Panc1 (cell line): ENCODE measurements around the gene SYT11. TPM values are rescaled to one million over a fixed set of nuclear protein-coding genes. Genes with fewer than 3 reads are reported as not detected.

Experiments used
- ATAC-seq: fragments of 200-7000 bp; cut with Tn5 transposase; 2 replicates; pipeline ENCODE4 v1.9.1; 2020; ENCODE audit warnings: mild to moderate bottlenecking, moderate library complexity
- BruUV-seq: library from RNA; stranded (reverse); fragments of 400-500 nt; replicated peaks from 2 replicates; lab custom pipeline; 2021; lab: Mats Ljungman, UMichigan
- CTCF ChIA-PET: fragments of 300-600 bp; sonication (Branson Sonifier 250); formaldehyde crosslinking; loops from one replicate; lab custom pipeline; 2022; ENCODE audit warnings: antibody characterized with exemption; lab: Charles Lee
- POLR2A ChIA-PET: fragments of 300-600 bp; sonication (Branson Sonifier 250); formaldehyde crosslinking; loops from one replicate; lab custom pipeline; 2022; ENCODE audit warnings: antibody characterized with exemption; lab: Charles Lee
- DNase-seq: peaks from one replicate; pipeline ENCODE4 v3.0.0-alpha.2; 2010; ENCODE audit warnings: low read depth, low spot score
- H3K27ac ChIP-seq: 2 replicates; pipeline ENCODE4 v1.5.1; 2011; ENCODE audit warnings: mild to moderate bottlenecking, low read length, inconsistent platforms
- H3K27me3 ChIP-seq: fragments of 200-500 bp; sonication (Bioruptor generic); 2 replicates; pipeline ENCODE4 v1.6.0; 2014; ENCODE audit warnings: low read length, inconsistent platforms; ENCODE audit not compliant: control insufficient read depth, insufficient read depth
- H3K36me3 ChIP-seq: fragments of 200-500 bp; sonication (Bioruptor generic); 2 replicates; pipeline ENCODE4 v1.5.1; 2014; ENCODE audit warnings: inconsistent platforms, mild to moderate bottlenecking, low read length, moderate library complexity; ENCODE audit not compliant: control insufficient read depth, insufficient read depth
- H3K4me1 ChIP-seq: 2 replicates; pipeline ENCODE4 v1.5.1; 2011; ENCODE audit warnings: inconsistent platforms, mild to moderate bottlenecking, low read length, moderate library complexity; ENCODE audit not compliant: control insufficient read depth, insufficient read depth
- H3K4me3 ChIP-seq, 2 experiments: 2 replicates each; pipeline ENCODE4 v1.5.1; 2011 to 2012; ENCODE audit warnings: low read depth in 2 of 2, low read length in 2 of 2, mild to moderate bottlenecking in 2 of 2, inconsistent platforms in 1 of 2, moderate library complexity in 1 of 2
- H3K9me3 ChIP-seq: fragments of 200-500 bp; sonication (Bioruptor generic); 2 replicates; pipeline ENCODE4 v1.5.1; 2014; ENCODE audit warnings: low read depth, mild to moderate bottlenecking, inconsistent platforms, low read length, moderate library complexity; ENCODE audit not compliant: control insufficient read depth, insufficient read depth
- POLR2AphosphoS5 ChIP-seq: IDR thresholded peaks from 2 replicates; pipeline ENCODE4 v1.6.1; 2012; ENCODE audit warnings: mild to moderate bottlenecking, low read depth, low read length, moderate library complexity
- SIN3A ChIP-seq: IDR thresholded peaks from 2 replicates; pipeline ENCODE4 v1.6.1; 2012; ENCODE audit warnings: low read depth, mild to moderate bottlenecking, low read length, moderate library complexity, borderline replicate concordance; ENCODE audit not compliant: insufficient read depth
- TCF7L2 ChIP-seq: IDR thresholded peaks from 2 replicates; pipeline ENCODE4 v1.6.1; 2011; ENCODE audit warnings: mild to moderate bottlenecking, low read depth, low read length, inconsistent platforms
- in situ Hi-C: cut with HindIII; loops from 2 replicates; pipeline ENCODE4 v1.10.0; 2016; ENCODE audit warnings: low sequenced_read_pairs, low pct_unique_long_range_greater_than_20kb
- intact Hi-C: fragments of 100-400 bp; cut with micrococcal nuclease; formaldehyde crosslinking; loops from one replicate; pipeline ENCODE4 v1.10.0; 2022; ENCODE audit not compliant: unreplicated experiment
- total RNA-seq: library from RNA; stranded (reverse); gene quantifications from one replicate; pipeline ENCODE4 v1.2.1, GENCODE V29; 2021; ENCODE audit not compliant: unreplicated experiment
- TF ChIP-seq, protein P1 (sequence below), 2 experiments: IDR thresholded peaks; 2 replicates each; pipeline ENCODE4 v1.6.1; 2011 to 2012; ENCODE audit warnings: low read depth in 2 of 2, control low read depth in 1 of 2, low read length in 1 of 2, mild to moderate bottlenecking in 1 of 2, moderate library complexity in 1 of 2; ENCODE audit not compliant: insufficient read depth in 1 of 2
- TF ChIP-seq, protein P2 (sequence below): fragments of 450-650 bp; IDR thresholded peaks from 2 replicates; pipeline ENCODE4 v1.5.1; 2017; ENCODE audit warnings: mild to moderate bottlenecking

SYT11 gene
- total RNA-seq, 1 experiment from 2014 or later = 4.0 TPM

- in situ Hi-C loops (no loop called here), intact Hi-C loops (no loop called here)
- no peak for DNase-seq
- CTCF ChIA-PET = no interaction called here
- Histone ChIP-seq H3K4me1 (no peaks in the 10 kb centered on the region), H3K27me3 (no peaks in the 10 kb centered on the region), H3K4me3 (no peak overlapping the region), H3K27ac (no peak overlapping the region), H3K36me3 (peaks cover 17% of the 10 kb centered on the region), H3K9me3 (no peaks in the 10 kb centered on the region)
- POLR2A ChIA-PET = no interaction called here
- TF ChIP-seq, protein P1, sequence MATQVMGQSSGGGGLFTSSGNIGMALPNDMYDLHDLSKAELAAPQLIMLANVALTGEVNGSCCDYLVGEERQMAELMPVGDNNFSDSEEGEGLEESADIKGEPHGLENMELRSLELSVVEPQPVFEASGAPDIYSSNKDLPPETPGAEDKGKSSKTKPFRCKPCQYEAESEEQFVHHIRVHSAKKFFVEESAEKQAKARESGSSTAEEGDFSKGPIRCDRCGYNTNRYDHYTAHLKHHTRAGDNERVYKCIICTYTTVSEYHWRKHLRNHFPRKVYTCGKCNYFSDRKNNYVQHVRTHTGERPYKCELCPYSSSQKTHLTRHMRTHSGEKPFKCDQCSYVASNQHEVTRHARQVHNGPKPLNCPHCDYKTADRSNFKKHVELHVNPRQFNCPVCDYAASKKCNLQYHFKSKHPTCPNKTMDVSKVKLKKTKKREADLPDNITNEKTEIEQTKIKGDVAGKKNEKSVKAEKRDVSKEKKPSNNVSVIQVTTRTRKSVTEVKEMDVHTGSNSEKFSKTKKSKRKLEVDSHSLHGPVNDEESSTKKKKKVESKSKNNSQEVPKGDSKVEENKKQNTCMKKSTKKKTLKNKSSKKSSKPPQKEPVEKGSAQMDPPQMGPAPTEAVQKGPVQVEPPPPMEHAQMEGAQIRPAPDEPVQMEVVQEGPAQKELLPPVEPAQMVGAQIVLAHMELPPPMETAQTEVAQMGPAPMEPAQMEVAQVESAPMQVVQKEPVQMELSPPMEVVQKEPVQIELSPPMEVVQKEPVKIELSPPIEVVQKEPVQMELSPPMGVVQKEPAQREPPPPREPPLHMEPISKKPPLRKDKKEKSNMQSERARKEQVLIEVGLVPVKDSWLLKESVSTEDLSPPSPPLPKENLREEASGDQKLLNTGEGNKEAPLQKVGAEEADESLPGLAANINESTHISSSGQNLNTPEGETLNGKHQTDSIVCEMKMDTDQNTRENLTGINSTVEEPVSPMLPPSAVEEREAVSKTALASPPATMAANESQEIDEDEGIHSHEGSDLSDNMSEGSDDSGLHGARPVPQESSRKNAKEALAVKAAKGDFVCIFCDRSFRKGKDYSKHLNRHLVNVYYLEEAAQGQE (IDR thresholded peaks at IDR 0.05; ENCODE audit: insufficient read depth in 1 of 2, low read depth in 2 of 2, low read length in 1 of 2) = no peak
- ATAC-seq = no peak
- no TSS peak for BruUV-seq
Measured at GRCh38 chr1:155850345-155850744, 9.0 kb upstream of the SYT11 start.

DNA sequence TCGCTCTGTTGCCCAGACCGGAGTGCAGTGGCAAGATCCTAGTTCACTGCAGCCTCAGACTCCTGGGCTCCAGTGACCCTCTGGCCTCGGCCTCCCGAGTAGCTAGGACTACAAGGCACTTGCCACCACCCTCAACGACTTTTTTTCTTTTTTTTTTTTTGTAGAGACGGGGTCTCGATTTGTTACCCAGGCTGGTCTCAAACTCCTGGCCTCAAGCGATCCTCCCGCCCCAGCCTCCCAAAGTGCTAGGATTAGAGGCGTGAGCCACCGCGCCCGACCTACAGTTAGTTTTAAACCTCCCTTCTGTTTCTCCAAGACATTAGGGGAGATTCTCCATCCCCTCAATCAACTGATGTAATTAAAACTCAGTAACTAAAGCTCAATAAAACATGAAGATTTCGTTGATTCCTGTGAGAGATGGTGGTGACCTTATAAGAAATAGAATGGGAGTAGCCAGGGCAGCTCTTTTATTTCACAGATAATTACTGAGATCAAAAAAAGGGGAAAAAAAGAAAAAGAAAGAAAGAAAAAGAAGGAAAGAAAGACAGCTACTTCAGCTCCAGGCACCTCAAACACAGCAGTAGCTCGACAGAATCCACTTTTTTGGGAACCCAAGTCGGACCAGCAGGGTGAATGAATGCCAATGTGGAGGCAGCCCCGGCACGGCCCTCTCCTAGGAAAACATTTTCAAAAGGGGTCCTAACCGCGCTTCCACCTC, 3.0 kb upstream of the SYT11 start:
- Histone ChIP-seq H3K9me3 (no peaks in the 10 kb centered on the region), H3K4me1 (peaks cover 12% of the 10 kb centered on the region), H3K4me3 (peak overlapping the region; percentile 92 to 96), H3K27ac (peak overlapping the region; percentile 91), H3K36me3 (peaks cover 13% of the 10 kb centered on the region), H3K27me3 (no peaks in the 10 kb centered on the region)
- in situ Hi-C loops (no loop called here), intact Hi-C loops (no loop called here)
- ChIA-PET POLR2A (interaction anchor here (0.7 kb wide), 1 partner anchor 26 kb away, joined by 8 read pairs; no protein-coding TSS in a partner anchor), CTCF (interaction anchor here (0.8 kb wide), 1 partner anchor 22 kb away, joined by 5 read pairs; no protein-coding TSS in a partner anchor)
- BruUV-seq = TSS peak; percentile 94
- DNase-seq (no peak), ATAC-seq (no peak)
- TF ChIP-seq, protein P2, sequence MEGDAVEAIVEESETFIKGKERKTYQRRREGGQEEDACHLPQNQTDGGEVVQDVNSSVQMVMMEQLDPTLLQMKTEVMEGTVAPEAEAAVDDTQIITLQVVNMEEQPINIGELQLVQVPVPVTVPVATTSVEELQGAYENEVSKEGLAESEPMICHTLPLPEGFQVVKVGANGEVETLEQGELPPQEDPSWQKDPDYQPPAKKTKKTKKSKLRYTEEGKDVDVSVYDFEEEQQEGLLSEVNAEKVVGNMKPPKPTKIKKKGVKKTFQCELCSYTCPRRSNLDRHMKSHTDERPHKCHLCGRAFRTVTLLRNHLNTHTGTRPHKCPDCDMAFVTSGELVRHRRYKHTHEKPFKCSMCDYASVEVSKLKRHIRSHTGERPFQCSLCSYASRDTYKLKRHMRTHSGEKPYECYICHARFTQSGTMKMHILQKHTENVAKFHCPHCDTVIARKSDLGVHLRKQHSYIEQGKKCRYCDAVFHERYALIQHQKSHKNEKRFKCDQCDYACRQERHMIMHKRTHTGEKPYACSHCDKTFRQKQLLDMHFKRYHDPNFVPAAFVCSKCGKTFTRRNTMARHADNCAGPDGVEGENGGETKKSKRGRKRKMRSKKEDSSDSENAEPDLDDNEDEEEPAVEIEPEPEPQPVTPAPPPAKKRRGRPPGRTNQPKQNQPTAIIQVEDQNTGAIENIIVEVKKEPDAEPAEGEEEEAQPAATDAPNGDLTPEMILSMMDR = no peak
- TF ChIP-seq TCF7L2 (no peak), SIN3A (no peak), POLR2AphosphoS5 (no peak)
- TF ChIP-seq, protein P1 (IDR thresholded peaks at IDR 0.05; ENCODE audit: insufficient read depth in 1 of 2, low read depth in 2 of 2, low read length in 1 of 2) = no peak
